T-helper 1 cell treated with Interleukin-12 subunit alpha and Interleukin-12 subunit beta and Interleukin-4 antibody, amounts not matched to agents 30 μg/mL and 1 μg/mL, for 36 hours (primary cell): ENCODE measurements around the gene FMR1NB.

Experiments
- H3K27ac Mint-ChIP-seq: one replicate; pipeline ENCODE4 v1.8.0; 2021; ENCODE audit warnings: mild to moderate bottlenecking, mixed read lengths
- H3K27me3 Mint-ChIP-seq: one replicate; pipeline ENCODE4 v1.8.0; 2021; ENCODE audit warnings: low read depth, mixed read lengths
- H3K36me3 Mint-ChIP-seq: one replicate; pipeline ENCODE4 v1.8.0; 2021; ENCODE audit warnings: low read depth, mixed read lengths
- H3K4me1 Mint-ChIP-seq: one replicate; pipeline ENCODE4 v1.8.0; 2021; ENCODE audit warnings: low read depth, mixed read lengths
- H3K4me3 Mint-ChIP-seq: one replicate; pipeline ENCODE4 v1.8.0; 2021; ENCODE audit warnings: mild to moderate bottlenecking, moderate library complexity, mixed read lengths
- H3K9me3 Mint-ChIP-seq: one replicate; pipeline ENCODE4 v1.8.0; 2021; ENCODE audit warnings: mixed read lengths

FMR1NB gene, protein sequence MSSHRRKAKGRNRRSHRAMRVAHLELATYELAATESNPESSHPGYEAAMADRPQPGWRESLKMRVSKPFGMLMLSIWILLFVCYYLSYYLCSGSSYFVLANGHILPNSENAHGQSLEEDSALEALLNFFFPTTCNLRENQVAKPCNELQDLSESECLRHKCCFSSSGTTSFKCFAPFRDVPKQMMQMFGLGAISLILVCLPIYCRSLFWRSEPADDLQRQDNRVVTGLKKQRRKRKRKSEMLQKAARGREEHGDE

DNA sequence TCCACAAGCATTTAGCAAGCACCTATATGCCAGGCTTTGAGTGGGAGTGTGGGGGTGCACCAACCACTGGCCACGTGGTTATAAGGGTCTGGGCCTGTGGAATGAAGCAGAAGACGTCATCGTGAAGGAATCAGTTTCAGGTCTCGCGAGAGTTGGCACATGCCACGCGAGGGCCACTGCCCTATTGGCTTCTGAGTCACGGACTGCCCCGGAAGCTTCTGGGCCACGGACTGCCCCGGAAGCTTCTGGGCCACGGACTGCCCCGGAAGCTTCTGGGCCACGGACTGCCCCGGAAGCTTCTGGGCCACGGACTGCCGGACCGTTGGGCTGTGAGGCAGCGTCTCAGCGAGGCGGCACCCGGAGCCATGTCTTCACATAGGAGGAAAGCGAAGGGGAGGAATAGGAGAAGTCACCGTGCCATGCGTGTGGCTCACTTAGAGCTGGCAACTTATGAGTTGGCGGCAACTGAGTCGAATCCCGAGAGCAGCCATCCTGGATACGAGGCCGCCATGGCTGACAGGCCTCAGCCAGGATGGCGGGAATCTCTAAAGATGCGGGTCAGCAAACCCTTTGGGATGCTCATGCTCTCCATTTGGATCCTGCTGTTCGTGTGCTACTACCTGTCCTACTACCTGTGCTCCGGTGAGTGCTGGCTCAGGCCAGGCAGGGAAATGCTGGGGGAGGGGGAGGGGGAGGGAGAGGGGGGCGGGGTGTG is at the start of gene FMR1NB:
TSS of gene FMR1NB (plus strand) at position 300 of the 715 bp plus-strand sequence. CDS start at position 366, 66 bp downstream.
- no peak within 1 kb of the TSS for H3K4me3 Mint-ChIP-seq
- H3K27ac Mint-ChIP-seq = no peak within 1 kb of the TSS
- no peaks in the 10 kb centered on the region for H3K27me3 Mint-ChIP-seq
- H3K4me1 Mint-ChIP-seq = no peaks in the 10 kb centered on the region
- H3K36me3 Mint-ChIP-seq = no peaks in the 10 kb centered on the region
- peaks cover 10% of the 10 kb centered on the region for H3K9me3 Mint-ChIP-seq

GRCh38 chrX:147933815-147934214 is 47.3 kb upstream of the FMR1NB start:
- Mint-ChIP-seq H3K27ac (no peak overlapping the region), H3K4me1 (no peaks in the 10 kb centered on the region), H3K36me3 (peaks cover 20% of the 10 kb centered on the region), H3K4me3 (no peak overlapping the region), H3K27me3 (no peaks in the 10 kb centered on the region), H3K9me3 (no peaks in the 10 kb centered on the region)

DNA sequence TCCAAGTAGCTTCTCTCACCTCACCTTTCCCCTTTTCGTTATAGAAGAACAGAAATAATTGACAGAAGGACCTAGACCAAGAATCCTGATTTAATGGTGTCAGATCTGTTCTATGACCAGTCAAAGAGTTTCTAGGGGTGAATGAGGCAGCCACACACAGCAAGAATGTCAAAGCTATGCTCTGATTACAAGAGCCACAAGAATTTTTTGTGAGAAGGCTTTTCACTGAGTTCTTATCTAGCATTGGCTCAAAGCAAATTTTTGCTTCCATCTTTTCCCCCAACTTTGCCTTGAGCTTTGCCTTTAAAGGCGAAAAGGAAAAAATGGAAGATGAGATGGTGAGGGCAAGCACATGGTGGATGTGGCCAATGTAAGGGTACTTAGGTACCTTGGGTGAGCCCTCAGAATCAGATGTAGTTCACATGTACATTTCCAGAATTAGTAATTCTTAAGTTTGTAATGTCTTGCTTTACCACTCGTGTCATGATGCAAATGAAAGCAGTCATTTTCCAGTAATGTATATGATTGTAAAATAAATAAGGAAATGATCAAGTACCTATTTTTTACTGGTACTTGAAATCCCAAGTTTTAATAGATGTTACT is 45.9 kb upstream of the FMR1NB start:
- Mint-ChIP-seq H3K36me3 (peaks cover 18% of the 10 kb centered on the region), H3K9me3 (no peaks in the 10 kb centered on the region), H3K4me3 (no peak overlapping the region), H3K4me1 (no peaks in the 10 kb centered on the region), H3K27ac (no peak overlapping the region), H3K27me3 (no peaks in the 10 kb centered on the region)

DNA sequence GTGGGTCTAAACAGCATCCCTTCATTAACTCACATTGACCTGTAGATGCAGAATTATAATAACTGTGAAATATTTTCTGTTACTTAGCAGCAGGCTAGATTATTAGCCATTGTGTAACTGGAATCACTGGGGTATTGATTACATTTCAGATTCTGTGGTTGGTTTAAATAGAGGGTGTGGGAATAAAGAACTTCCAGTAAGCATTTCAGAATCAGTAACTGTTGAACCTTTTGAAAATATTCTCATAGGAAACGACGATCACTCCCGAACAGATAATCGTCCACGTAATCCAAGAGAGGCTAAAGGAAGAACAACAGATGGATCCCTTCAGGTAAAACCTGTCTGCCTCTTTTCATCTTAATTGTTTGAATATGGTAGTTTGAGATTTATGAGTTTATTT is 35.9 kb upstream of the FMR1NB start:
- no peaks in the 10 kb centered on the region for H3K9me3 Mint-ChIP-seq
- no peaks in the 10 kb centered on the region for H3K4me1 Mint-ChIP-seq
- H3K27ac Mint-ChIP-seq = no peak overlapping the region
- no peak overlapping the region for H3K4me3 Mint-ChIP-seq
- peaks cover 45% of the 10 kb centered on the region for H3K36me3 Mint-ChIP-seq
- no peaks in the 10 kb centered on the region for H3K27me3 Mint-ChIP-seq

DNA sequence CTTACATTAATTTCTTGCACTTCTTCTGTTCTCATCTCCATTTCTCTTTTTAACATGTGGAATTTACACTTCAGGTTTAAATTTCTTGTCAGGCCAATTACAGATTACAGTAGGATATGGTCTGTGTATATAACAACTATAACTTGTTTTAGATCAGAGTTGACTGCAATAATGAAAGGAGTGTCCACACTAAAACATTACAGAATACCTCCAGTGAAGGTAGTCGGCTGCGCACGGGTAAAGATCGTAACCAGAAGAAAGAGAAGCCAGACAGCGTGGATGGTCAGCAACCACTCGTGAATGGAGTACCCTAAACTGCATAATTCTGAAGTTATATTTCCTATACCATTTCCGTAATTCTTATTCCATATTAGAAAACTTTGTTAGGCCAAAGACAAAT is 32.6 kb upstream of the FMR1NB start:
- Mint-ChIP-seq H3K4me1 (no peaks in the 10 kb centered on the region), H3K9me3 (no peaks in the 10 kb centered on the region), H3K27me3 (no peaks in the 10 kb centered on the region), H3K4me3 (no peak overlapping the region), H3K36me3 (peaks cover 33% of the 10 kb centered on the region), H3K27ac (no peak overlapping the region)

DNA sequence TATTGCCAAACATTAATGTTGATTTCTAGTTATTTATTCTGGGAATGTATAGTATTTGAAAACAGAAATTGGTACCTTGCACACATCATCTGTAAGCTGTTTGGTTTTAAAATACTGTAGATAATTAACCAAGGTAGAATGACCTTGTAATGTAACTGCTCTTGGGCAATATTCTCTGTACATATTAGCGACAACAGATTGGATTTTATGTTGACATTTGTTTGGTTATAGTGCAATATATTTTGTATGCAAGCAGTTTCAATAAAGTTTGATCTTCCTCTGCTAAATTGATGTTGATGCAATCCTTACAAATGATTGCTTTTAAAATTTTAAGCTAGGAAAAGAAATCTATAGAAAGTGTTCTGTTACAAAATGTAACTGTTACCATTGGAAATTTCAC is 30.8 kb upstream of the FMR1NB start:
- H3K27ac Mint-ChIP-seq = no peak overlapping the region
- no peaks in the 10 kb centered on the region for H3K27me3 Mint-ChIP-seq
- peaks cover 21% of the 10 kb centered on the region for H3K36me3 Mint-ChIP-seq
- no peaks in the 10 kb centered on the region for H3K4me1 Mint-ChIP-seq
- H3K9me3 Mint-ChIP-seq = no peaks in the 10 kb centered on the region
- no peak overlapping the region for H3K4me3 Mint-ChIP-seq

DNA sequence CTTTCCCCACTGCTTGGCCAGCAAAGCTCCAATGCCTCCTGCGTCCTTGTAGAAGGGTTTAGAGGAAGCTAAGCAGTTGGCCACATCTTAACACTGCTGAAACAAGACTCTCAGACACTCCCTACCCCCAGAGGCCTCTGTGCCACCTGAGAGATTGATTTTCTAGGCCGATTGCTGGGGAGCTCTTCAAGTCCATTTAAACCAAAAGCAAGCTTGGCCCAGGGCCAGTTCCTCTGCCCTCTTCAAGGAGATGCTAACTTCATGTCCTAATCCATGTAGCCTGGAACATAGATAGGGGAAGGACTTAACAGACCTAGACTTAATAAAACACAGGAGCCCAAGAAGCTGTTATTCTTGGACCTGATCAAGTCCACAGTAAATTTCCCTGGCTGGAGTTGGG is 27.2 kb upstream of the FMR1NB start:
- no peak overlapping the region for H3K27ac Mint-ChIP-seq
- H3K9me3 Mint-ChIP-seq = no peaks in the 10 kb centered on the region
- peaks cover 10% of the 10 kb centered on the region for H3K36me3 Mint-ChIP-seq
- no peak overlapping the region for H3K4me3 Mint-ChIP-seq
- H3K4me1 Mint-ChIP-seq = no peaks in the 10 kb centered on the region
- H3K27me3 Mint-ChIP-seq = no peaks in the 10 kb centered on the region

DNA sequence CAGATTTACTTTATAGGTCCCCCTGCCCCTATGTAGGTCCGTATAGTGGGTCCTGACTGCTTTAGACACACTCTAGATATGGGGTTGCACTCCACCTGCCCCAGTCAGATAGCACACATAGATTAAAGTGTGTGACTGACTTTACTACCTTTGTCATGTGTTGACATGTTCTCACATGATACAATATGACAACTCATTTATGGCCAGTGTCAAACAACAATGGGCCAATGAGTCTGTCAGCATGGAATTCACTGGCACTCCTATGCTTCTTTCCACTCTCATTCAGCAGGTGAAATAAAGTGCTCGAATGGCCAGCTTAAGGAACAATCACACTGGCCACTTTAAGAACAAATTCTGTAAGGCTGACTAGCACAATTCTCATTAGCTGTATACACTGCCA is 23.8 kb upstream of the FMR1NB start:
- Mint-ChIP-seq H3K9me3 (no peaks in the 10 kb centered on the region), H3K4me1 (no peaks in the 10 kb centered on the region), H3K27ac (no peak overlapping the region), H3K36me3 (peaks cover 1% of the 10 kb centered on the region), H3K4me3 (no peak overlapping the region), H3K27me3 (no peaks in the 10 kb centered on the region)

DNA sequence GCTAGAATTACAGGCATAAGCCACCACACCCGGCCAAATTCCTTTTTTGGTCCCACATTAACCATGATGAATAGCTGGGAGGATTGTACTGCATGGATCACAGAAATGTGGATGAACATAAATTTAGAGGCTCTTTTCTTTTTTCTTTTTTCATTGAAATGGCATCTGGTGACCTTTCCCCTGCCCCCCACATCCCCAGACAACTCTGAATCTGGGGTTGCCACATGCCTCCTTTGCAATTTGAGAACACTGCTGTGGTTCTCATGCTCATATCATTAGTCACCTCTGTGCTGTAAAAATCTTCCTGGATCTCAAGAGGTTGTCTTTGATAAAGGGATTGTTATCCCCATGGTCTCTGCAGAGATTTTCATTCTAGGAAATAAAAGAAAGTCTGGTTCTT is 22.8 kb upstream of the FMR1NB start:
- H3K36me3 Mint-ChIP-seq = peaks cover 1% of the 10 kb centered on the region
- H3K27ac Mint-ChIP-seq = no peak overlapping the region
- H3K4me3 Mint-ChIP-seq = no peak overlapping the region
- H3K9me3 Mint-ChIP-seq = no peaks in the 10 kb centered on the region
- no peaks in the 10 kb centered on the region for H3K4me1 Mint-ChIP-seq
- H3K27me3 Mint-ChIP-seq = no peaks in the 10 kb centered on the region

- peaks cover 1% of the 10 kb centered on the region for H3K36me3 Mint-ChIP-seq
- H3K9me3 Mint-ChIP-seq = no peaks in the 10 kb centered on the region
- H3K27me3 Mint-ChIP-seq = no peaks in the 10 kb centered on the region
- H3K27ac Mint-ChIP-seq = no peak overlapping the region
- H3K4me1 Mint-ChIP-seq = no peaks in the 10 kb centered on the region
- H3K4me3 Mint-ChIP-seq = no peak overlapping the region
Observed at GRCh38 chrX:147960722-147961121, 20.4 kb upstream of the FMR1NB start.

GRCh38 chrX:147962476-147962875 is 18.7 kb upstream of the FMR1NB start:
- Mint-ChIP-seq H3K4me1 (no peaks in the 10 kb centered on the region), H3K9me3 (no peaks in the 10 kb centered on the region), H3K27me3 (no peaks in the 10 kb centered on the region), H3K36me3 (peaks cover 1% of the 10 kb centered on the region), H3K4me3 (no peak overlapping the region), H3K27ac (no peak overlapping the region)

- Mint-ChIP-seq H3K36me3 (no peaks in the 10 kb centered on the region), H3K9me3 (peaks cover 10% of the 10 kb centered on the region), H3K4me1 (no peaks in the 10 kb centered on the region), H3K27ac (no peak overlapping the region), H3K27me3 (no peaks in the 10 kb centered on the region), H3K4me3 (no peak overlapping the region)
Observed at GRCh38 chrX:147978931-147979330, 2.2 kb upstream of the FMR1NB start.

- Mint-ChIP-seq H3K9me3 (no peaks in the 10 kb centered on the region), H3K27ac (no peak overlapping the region), H3K4me1 (no peaks in the 10 kb centered on the region), H3K4me3 (no peak overlapping the region), H3K36me3 (no peaks in the 10 kb centered on the region), H3K27me3 (no peaks in the 10 kb centered on the region)
Observed at GRCh38 chrX:148020329-148020728, 39.2 kb downstream of the FMR1NB start.

GRCh38 chrX:148024425-148025148 is 43.5 kb downstream of the FMR1NB start:
- Mint-ChIP-seq H3K4me1 (no peaks in the 10 kb centered on the region), H3K27ac (no peak overlapping the region), H3K9me3 (no peaks in the 10 kb centered on the region), H3K36me3 (no peaks in the 10 kb centered on the region), H3K4me3 (no peak overlapping the region), H3K27me3 (no peaks in the 10 kb centered on the region)

DNA sequence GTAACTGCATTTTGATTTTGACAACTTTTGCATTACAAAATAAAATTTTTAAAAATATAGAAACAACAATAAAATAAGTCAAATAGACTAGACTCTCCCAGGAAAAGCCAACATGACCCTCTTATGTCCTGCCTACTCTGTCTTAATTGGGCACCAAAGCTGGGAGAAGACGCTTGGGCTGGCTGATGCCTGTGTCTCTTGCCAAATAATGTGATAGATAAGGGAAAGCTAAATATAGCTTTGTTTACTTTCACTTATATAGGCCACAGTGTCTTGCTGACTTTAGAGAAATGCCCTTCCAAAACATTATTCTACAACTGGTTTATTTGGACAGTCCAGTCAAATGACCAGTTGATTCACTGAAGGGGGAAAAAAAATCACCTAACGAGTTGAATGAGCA is 54.2 kb downstream of the FMR1NB start:
- no peaks in the 10 kb centered on the region for H3K9me3 Mint-ChIP-seq
- no peaks in the 10 kb centered on the region for H3K4me1 Mint-ChIP-seq
- no peaks in the 10 kb centered on the region for H3K27me3 Mint-ChIP-seq

More for the DNA sequence above, 54.2 kb downstream of the FMR1NB start:
- H3K4me3 Mint-ChIP-seq = no peak overlapping the region
- no peak overlapping the region for H3K27ac Mint-ChIP-seq
- H3K36me3 Mint-ChIP-seq = no peaks in the 10 kb centered on the region
